Measurements from ENCODE around the gene SELENOH.

DNA sequence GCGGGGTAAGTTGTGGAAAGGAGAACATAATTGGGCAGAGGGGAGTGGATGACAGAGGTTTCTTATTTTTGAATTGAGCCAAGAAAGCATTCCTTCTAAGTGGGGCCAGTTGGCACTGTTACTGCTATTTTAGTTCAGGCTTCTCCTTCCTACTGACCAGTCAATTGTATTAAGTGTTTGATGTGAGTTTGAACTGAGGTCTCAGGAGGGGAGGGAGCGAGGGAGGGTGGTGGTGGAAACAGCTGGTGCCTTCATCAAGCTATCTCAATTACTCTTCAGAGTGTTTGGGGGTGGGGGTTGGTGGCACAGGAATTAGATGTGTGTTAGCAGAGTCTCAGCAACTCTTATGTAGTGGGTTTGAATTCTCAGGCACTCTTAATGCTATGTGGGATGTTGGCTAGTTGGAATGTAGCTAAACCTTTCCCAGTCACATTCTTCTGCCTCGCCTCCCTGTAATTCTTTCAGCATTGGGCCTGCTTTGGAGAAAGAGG lies 34.8 kb downstream of the SELENOH start:
- TF ChIP-seq, protein P1, sequence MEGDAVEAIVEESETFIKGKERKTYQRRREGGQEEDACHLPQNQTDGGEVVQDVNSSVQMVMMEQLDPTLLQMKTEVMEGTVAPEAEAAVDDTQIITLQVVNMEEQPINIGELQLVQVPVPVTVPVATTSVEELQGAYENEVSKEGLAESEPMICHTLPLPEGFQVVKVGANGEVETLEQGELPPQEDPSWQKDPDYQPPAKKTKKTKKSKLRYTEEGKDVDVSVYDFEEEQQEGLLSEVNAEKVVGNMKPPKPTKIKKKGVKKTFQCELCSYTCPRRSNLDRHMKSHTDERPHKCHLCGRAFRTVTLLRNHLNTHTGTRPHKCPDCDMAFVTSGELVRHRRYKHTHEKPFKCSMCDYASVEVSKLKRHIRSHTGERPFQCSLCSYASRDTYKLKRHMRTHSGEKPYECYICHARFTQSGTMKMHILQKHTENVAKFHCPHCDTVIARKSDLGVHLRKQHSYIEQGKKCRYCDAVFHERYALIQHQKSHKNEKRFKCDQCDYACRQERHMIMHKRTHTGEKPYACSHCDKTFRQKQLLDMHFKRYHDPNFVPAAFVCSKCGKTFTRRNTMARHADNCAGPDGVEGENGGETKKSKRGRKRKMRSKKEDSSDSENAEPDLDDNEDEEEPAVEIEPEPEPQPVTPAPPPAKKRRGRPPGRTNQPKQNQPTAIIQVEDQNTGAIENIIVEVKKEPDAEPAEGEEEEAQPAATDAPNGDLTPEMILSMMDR (IDR thresholded peaks at IDR 0.05): no peak
- no peak for TF ChIP-seq POLR2A (IDR thresholded peaks at IDR 0.05)

Data from lower leg skin (tissue), 3 donors.